Astrocyte (in vitro differentiated cells and primary cell): ENCODE results near the gene ZIC1.

Source experiments
- EZH2 ChIP-seq: IDR thresholded peaks from 2 replicates; pipeline ENCODE4 v1.6.1; 2012; ENCODE audit warnings: mild to moderate bottlenecking, low read length, inconsistent platforms; ENCODE audit not compliant: insufficient read depth
- TF ChIP-seq, protein P1 (sequence below): IDR thresholded peaks from 2 replicates; pipeline ENCODE4 v1.5.1; 2011; ENCODE audit warnings: low read depth, mild to moderate bottlenecking, inconsistent platforms, low read length, moderate library complexity; ENCODE audit not compliant: insufficient read depth

DNA sequence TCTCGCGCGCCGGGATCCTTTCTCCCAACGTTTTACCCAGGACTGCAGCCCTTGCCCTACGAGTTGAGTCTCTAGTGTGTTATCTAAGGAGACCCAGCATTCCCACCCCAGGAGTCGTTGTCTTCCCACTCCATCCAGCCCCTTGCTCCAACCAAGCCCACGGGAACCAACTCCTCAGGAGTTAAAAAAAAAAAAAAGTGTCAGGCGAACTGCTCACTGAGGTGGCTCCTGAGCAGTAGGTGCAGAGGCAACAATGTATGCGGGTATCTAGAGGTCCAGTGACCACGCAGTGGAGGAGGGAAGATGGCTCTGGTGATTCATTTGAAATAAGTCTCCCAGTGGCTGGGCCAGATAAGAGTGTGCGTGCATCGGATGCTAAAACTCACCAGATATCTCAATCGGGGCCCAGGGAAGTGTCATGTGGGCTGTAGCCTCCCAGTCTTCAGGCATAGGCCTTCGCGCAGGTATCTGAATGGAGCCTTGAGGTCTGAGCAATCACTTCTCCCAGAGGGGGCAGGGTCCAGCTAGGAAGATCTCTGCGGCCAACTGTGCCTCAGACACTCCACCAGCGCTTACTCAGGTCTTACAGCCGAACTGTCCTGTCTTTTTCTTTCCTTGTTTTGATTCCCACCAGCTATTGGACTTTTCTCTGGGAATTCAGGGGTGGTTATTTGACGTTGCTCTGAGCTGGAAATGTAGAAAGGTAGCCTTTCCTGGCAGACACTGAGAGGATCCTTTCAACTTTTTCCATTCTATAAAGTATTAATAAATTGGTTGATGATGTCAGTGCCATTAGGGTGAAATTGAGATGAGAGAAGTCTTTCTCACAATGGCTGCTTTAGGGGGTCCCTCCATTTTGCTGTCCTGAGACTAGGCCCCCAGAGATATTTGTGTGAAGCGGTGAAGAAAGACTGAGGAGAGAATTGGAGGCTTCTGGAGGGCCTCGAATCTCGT, 23.8 kb upstream of the ZIC1 start:
- TF ChIP-seq EZH2 = no peak
- TF ChIP-seq, protein P1, sequence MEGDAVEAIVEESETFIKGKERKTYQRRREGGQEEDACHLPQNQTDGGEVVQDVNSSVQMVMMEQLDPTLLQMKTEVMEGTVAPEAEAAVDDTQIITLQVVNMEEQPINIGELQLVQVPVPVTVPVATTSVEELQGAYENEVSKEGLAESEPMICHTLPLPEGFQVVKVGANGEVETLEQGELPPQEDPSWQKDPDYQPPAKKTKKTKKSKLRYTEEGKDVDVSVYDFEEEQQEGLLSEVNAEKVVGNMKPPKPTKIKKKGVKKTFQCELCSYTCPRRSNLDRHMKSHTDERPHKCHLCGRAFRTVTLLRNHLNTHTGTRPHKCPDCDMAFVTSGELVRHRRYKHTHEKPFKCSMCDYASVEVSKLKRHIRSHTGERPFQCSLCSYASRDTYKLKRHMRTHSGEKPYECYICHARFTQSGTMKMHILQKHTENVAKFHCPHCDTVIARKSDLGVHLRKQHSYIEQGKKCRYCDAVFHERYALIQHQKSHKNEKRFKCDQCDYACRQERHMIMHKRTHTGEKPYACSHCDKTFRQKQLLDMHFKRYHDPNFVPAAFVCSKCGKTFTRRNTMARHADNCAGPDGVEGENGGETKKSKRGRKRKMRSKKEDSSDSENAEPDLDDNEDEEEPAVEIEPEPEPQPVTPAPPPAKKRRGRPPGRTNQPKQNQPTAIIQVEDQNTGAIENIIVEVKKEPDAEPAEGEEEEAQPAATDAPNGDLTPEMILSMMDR = no peak
